B cell (primary cell): ENCODE results near the gene C3. TPM values are rescaled to one million over a fixed set of nuclear protein-coding genes. Genes with fewer than 3 reads are reported as not detected.

Source experiments
- ATAC-seq: fragments of 200-7000 bp; cut with Tn5 transposase; one replicate; pipeline ENCODE4 v1.10.0; 2021; ENCODE audit warnings: low read depth, mild to moderate bottlenecking, moderate number of reproducible peaks, moderate library complexity
- CTCF ChIA-PET: fragments of 350-600 bp; sonication (Branson Sonifier 250); formaldehyde crosslinking; loops from one replicate; lab custom pipeline; 2021; ENCODE audit warnings: antibody characterized with exemption, inconsistent platforms; lab: Charles Lee
- POLR2A ChIA-PET: fragments of 350-600 bp; sonication (Branson Sonifier 250); formaldehyde crosslinking; loops from one replicate; lab custom pipeline; 2021; ENCODE audit warnings: antibody characterized with exemption; lab: Charles Lee
- DNase-seq: peaks from one replicate; pipeline ENCODE4 v3.0.0; 2013
- H2AFZ ChIP-seq: 2 replicates; pipeline ENCODE4 v1.6.1; 2012; ENCODE audit warnings: mild to moderate bottlenecking, low read depth, low read length; ENCODE audit not compliant: insufficient read depth, poor library complexity, severe bottlenecking
- H3K27ac ChIP-seq, 2 donors: 1 replicate in 1 of 2; 2 replicates in 1 of 2; pipeline ENCODE4 v1.5.1; 2012 to 2013; ENCODE audit warnings: low read length in 2 of 2, mild to moderate bottlenecking in 2 of 2, moderate library complexity in 1 of 2
- H3K27me3 ChIP-seq, 4 experiments: fragments of 200-600 bp in 1 of 4; sonication (generic) in 1 of 4; replicated peaks in 1 of 4; 1 replicate in 2 of 4; 2 replicates in 2 of 4; pipeline versions ENCODE4 v1.6.1 to v1.7.0; 2013 to 2016; ENCODE audit warnings: low read length in 3 of 4, mild to moderate bottlenecking in 2 of 4, mixed read lengths in 1 of 4, moderate library complexity in 1 of 4; ENCODE audit not compliant: insufficient read depth in 4 of 4, control insufficient read depth in 3 of 4; ENCODE audit errors: control extremely low read depth in 1 of 4
- H3K36me3 ChIP-seq, 2 experiments: replicated peaks in 1 of 2; 1 replicate in 1 of 2; 2 replicates in 1 of 2; pipeline versions ENCODE4 v1.6.1 to v1.7.1; 2013; ENCODE audit warnings: low read length in 1 of 2; ENCODE audit not compliant: insufficient read depth in 2 of 2, control insufficient read depth in 1 of 2; ENCODE audit errors: control extremely low read depth in 1 of 2, extremely low read depth in 1 of 2
- H3K4me1 ChIP-seq, 2 donors: fragments of 200-600 bp in 1 of 2; sonication (generic) in 1 of 2; 1 replicate in 1 of 2; 2 replicates in 1 of 2; pipeline versions ENCODE4 v1.5.1 to v1.6.1; 2013 to 2017; ENCODE audit warnings: low read length in 2 of 2; ENCODE audit not compliant: control insufficient read depth in 2 of 2, insufficient read depth in 2 of 2
- H3K4me2 ChIP-seq: replicated peaks from 2 replicates; pipeline ENCODE3; 2012; ENCODE audit warnings: mild to moderate bottlenecking, low read depth, low read length; ENCODE audit not compliant: poor library complexity, severe bottlenecking
- H3K4me3 ChIP-seq, 5 experiments: fragments of 200-600 bp in 1 of 5; sonication (generic) in 1 of 5; 1 replicate in 3 of 5; 2 replicates in 2 of 5; pipeline versions ENCODE4 v1.5.1 to v1.7.0; 2011 to 2016; ENCODE audit warnings: low read length in 4 of 5, mild to moderate bottlenecking in 4 of 5, low read depth in 2 of 5, control low read depth in 1 of 5, moderate library complexity in 1 of 5; ENCODE audit not compliant: insufficient read depth in 1 of 5; ENCODE audit errors: control extremely low read depth in 1 of 5, extremely low read depth in 1 of 5
- H3K79me2 ChIP-seq: fragments of 200-600 bp; sonication (generic); one replicate; pipeline ENCODE4 v1.6.0; 2016; ENCODE audit warnings: low read length; ENCODE audit not compliant: control insufficient read depth, insufficient read depth
- H3K9ac ChIP-seq: fragments of 200-600 bp; sonication (generic); 2 replicates; pipeline ENCODE4 v1.6.1; 2017; ENCODE audit warnings: mild to moderate bottlenecking, low read length, moderate library complexity
- H3K9me3 ChIP-seq, 3 donors: one replicate each; pipeline versions ENCODE4 v1.6.1 to v1.7.1; 2013; ENCODE audit warnings: low read length in 2 of 3; ENCODE audit not compliant: control insufficient read depth in 2 of 3, insufficient read depth in 1 of 3; ENCODE audit errors: control extremely low read depth in 1 of 3
- H4K20me1 ChIP-seq: 2 replicates; pipeline ENCODE4 v1.6.0; 2012; ENCODE audit warnings: mild to moderate bottlenecking, low read length; ENCODE audit not compliant: insufficient read depth, control insufficient read depth, poor library complexity, severe bottlenecking
- H3K27ac Mint-ChIP-seq: one replicate; pipeline ENCODE4 v1.8.0; 2021; ENCODE audit warnings: mixed read lengths
- H3K27me3 Mint-ChIP-seq: one replicate; pipeline ENCODE4 v1.8.0; 2021; ENCODE audit warnings: mixed read lengths
- H3K4me1 Mint-ChIP-seq: one replicate; pipeline ENCODE4 v1.8.0; 2021; ENCODE audit warnings: mixed read lengths
- H3K4me3 Mint-ChIP-seq: one replicate; pipeline ENCODE4 v1.8.0; 2021; ENCODE audit warnings: mixed read lengths
- H3K9me3 Mint-ChIP-seq: one replicate; pipeline ENCODE4 v1.8.0; 2022; ENCODE audit warnings: mixed read lengths; ENCODE audit not compliant: insufficient read depth
- CTCF ChIP-seq: fragments of 200-600 bp; IDR thresholded peaks from one replicate; pipeline ENCODE4 v1.8.0; 2022; ENCODE audit warnings: antibody characterized with exemption, mild to moderate bottlenecking
- EZH2 ChIP-seq: IDR thresholded peaks from 2 replicates; pipeline ENCODE4 v1.6.1; 2012; ENCODE audit warnings: borderline replicate concordance, low read depth, mild to moderate bottlenecking, moderate library complexity, low read length; ENCODE audit not compliant: insufficient read depth, poor library complexity, severe bottlenecking
- WGBS: methylation state at CpG from one replicate; pipeline ENCODE4 v1.1.5; 2013; ENCODE audit warnings: missing lambda C conversion rate; ENCODE audit not compliant: insufficient coverage; 5-methylcytosine and 5-hydroxymethylcytosine counted together
- intact Hi-C: fragments of 100-400 bp; cut with micrococcal nuclease; formaldehyde crosslinking; loops from one replicate; pipeline ENCODE4 v1.10.0; 2022
- polyA plus RNA-seq: library from polyadenylated mRNA; depleted of rRNA; stranded (reverse); fragments of >200 nt; gene quantifications from 2 replicates; pipeline ENCODE4 v1.2.3, GENCODE V29; 2012
- total RNA-seq, 2 donors: library from RNA; stranded (reverse); fragments of 120-200 nt in 1 of 2; gene quantifications; 1 replicate in 1 of 2; 2 replicates in 1 of 2; pipeline versions ENCODE4 v1.2.3 to v1.2.4, GENCODE V29; 2013 to 2022

The C3 gene
- total and polyA plus RNA-seq, 2 donors (not counting 1 experiment from before 2014, with no cell fraction given) = 0.01 to 0.47 TPM

- Mint-ChIP-seq H3K27ac (no peak overlapping the region), H3K9me3 (no peaks in the 10 kb centered on the region), H3K4me3 (no peak overlapping the region), H3K27me3 (peaks cover 7% of the 10 kb centered on the region), H3K4me1 (no peaks in the 10 kb centered on the region)
- DNase-seq = no peak
- ChIA-PET CTCF (no interaction called here), POLR2A (no interaction called here)
- Histone ChIP-seq H3K9me3 (peaks cover 0 to 10% (median 3%) of the 10 kb centered on the region in 3 donors), H4K20me1 (no peaks in the 10 kb centered on the region), H3K4me1 (no peaks in the 10 kb centered on the region), H2AFZ (no peak overlapping the region), H3K27me3 (peaks cover 0 to 3% (median 0%) of the 10 kb centered on the region in 4 experiments), H3K4me2 (no peak overlapping the region), H3K79me2 (no peaks in the 10 kb centered on the region), H3K4me3 (no peak overlapping the region), H3K27ac (no peak overlapping the region), H3K36me3 (no peaks in the 10 kb centered on the region), H3K9ac (no peak overlapping the region)
- WGBS = 95% methylated on average over 7 of the region's 11 CpGs
- intact Hi-C loops = no loop called here
- TF ChIP-seq CTCF = no peak
- TF ChIP-seq EZH2 = no peak
- no peak for ATAC-seq
Observed at GRCh38 chr19:6690160-6690885, 30.1 kb downstream of the C3 start.

GRCh38 chr19:6687114-6687513 lies 33.3 kb downstream of the C3 start:
- no peak for ATAC-seq
- Mint-ChIP-seq H3K4me3 (no peak overlapping the region), H3K9me3 (no peaks in the 10 kb centered on the region), H3K4me1 (no peaks in the 10 kb centered on the region), H3K27ac (no peak overlapping the region), H3K27me3 (peaks cover 7% of the 10 kb centered on the region)
- Histone ChIP-seq H3K27ac (no peak overlapping the region), H3K9ac (no peak overlapping the region), H3K79me2 (no peaks in the 10 kb centered on the region), H3K36me3 (no peaks in the 10 kb centered on the region), H3K27me3 (peaks cover 0 to 3% (median 0%) of the 10 kb centered on the region in 4 experiments), H3K4me2 (no peak overlapping the region), H4K20me1 (no peaks in the 10 kb centered on the region), H2AFZ (no peak overlapping the region), H3K9me3 (peaks cover 0 to 4% (median 3%) of the 10 kb centered on the region in 3 donors), H3K4me1 (no peaks in the 10 kb centered on the region), H3K4me3 (no peak overlapping the region)
- ChIA-PET POLR2A (no interaction called here), CTCF (no interaction called here)
- intact Hi-C loops = no loop called here
- TF ChIP-seq EZH2 (no peak), CTCF (no peak)
- 83% methylated on average over 3 of the region's 5 CpGs for WGBS
- no peak for DNase-seq
